IMR-90 (cell line): ENCODE measurements around the gene VOPP1. TPM values are rescaled to one million over a fixed set of nuclear protein-coding genes. Genes with fewer than 3 reads are reported as not detected.
A peak's percentile ranks its signal among the peaks of the same experiment; 100 is the strongest.

Source experiments
- ATAC-seq: fragments of 200-7000 bp; cut with Tn5 transposase; 2 replicates; pipeline ENCODE4 v1.9.1; 2020; ENCODE audit warnings: low read depth, mild to moderate bottlenecking, moderate library complexity
- BruUV-seq: library from RNA; stranded (reverse); fragments of 400-500 nt; replicated peaks from 2 replicates; lab custom pipeline; 2021; lab: Mats Ljungman, UMichigan
- CTCF ChIA-PET: fragments of 300-600 bp; formaldehyde crosslinking; extraction: SDS; loops from one replicate; lab custom pipeline; 2021; ENCODE audit warnings: antibody characterized with exemption; lab: Yijun Ruan, JAX
- POLR2A ChIA-PET: fragments of 300-600 bp; sonication (Branson Sonifier 250); formaldehyde crosslinking; loops from one replicate; lab custom pipeline; 2022; ENCODE audit warnings: antibody characterized with exemption; ENCODE audit not compliant: unreplicated experiment; lab: Charles Lee
- DNase-seq: peaks from one replicate; pipeline ENCODE4 v3.0.0; 2013
- H2AFZ ChIP-seq: replicated peaks from 2 replicates; pipeline ENCODE3; 2013; ENCODE audit warnings: low read length, mild to moderate bottlenecking; ENCODE audit not compliant: poor library complexity
- H2AK5ac ChIP-seq: 2 replicates; pipeline ENCODE4 v1.6.1; 2013; ENCODE audit warnings: low read depth, low read length, inconsistent platforms
- H2AK9ac ChIP-seq: replicated peaks from 2 replicates; pipeline ENCODE3; 2013; ENCODE audit warnings: mild to moderate bottlenecking, low read depth, low read length, moderate library complexity; ENCODE audit not compliant: poor library complexity
- H2BK120ac ChIP-seq: 2 replicates; pipeline ENCODE4 v1.6.1; 2013; ENCODE audit warnings: low read depth, low read length, inconsistent platforms
- H2BK15ac ChIP-seq: 3 replicates; pipeline ENCODE4 v1.6.1; 2013; ENCODE audit warnings: low read depth, low read length, inconsistent platforms
- H2BK20ac ChIP-seq: 2 replicates; pipeline ENCODE4 v1.6.1; 2013; ENCODE audit warnings: low read depth, mild to moderate bottlenecking, inconsistent platforms, low read length, moderate library complexity
- H2BK5ac ChIP-seq: 2 replicates; pipeline ENCODE4 v1.6.1; 2013; ENCODE audit warnings: mild to moderate bottlenecking, low read depth, low read length, inconsistent platforms; ENCODE audit not compliant: poor library complexity, severe bottlenecking
- H3K14ac ChIP-seq: replicated peaks from 2 replicates; pipeline ENCODE4 v1.6.1; 2013; ENCODE audit warnings: low read depth, low read length, inconsistent platforms
- H3K18ac ChIP-seq: 2 replicates; pipeline ENCODE4 v1.6.1; 2013; ENCODE audit warnings: low read depth, low read length, control low read depth
- H3K23ac ChIP-seq: 2 replicates; pipeline ENCODE4 v1.6.1; 2013; ENCODE audit warnings: low read depth, low read length, inconsistent platforms
- H3K27ac ChIP-seq: 2 replicates; pipeline ENCODE4 v1.5.1; 2013; ENCODE audit warnings: mild to moderate bottlenecking, control low read depth, low read length; ENCODE audit not compliant: insufficient read depth
- H3K27me3 ChIP-seq: 2 replicates; pipeline ENCODE4 v1.6.1; 2013; ENCODE audit warnings: low read length; ENCODE audit not compliant: control insufficient read depth, insufficient read depth
- H3K36me3 ChIP-seq: 2 replicates; pipeline ENCODE4 v1.6.1; 2013; ENCODE audit warnings: low read length, mixed read lengths; ENCODE audit not compliant: control insufficient read depth, insufficient read depth
- H3K4ac ChIP-seq: 2 replicates; pipeline ENCODE4 v1.6.1; 2013; ENCODE audit warnings: low read depth, low read length, inconsistent platforms
- H3K4me1 ChIP-seq: 2 replicates; pipeline ENCODE4 v1.6.1; 2013; ENCODE audit warnings: low read length, mixed read lengths; ENCODE audit not compliant: control insufficient read depth, insufficient read depth
- H3K4me2 ChIP-seq: 2 replicates; pipeline ENCODE4 v1.6.1; 2013; ENCODE audit warnings: low read depth, mild to moderate bottlenecking, control low read depth, low read length, moderate library complexity
- H3K4me3 ChIP-seq: 2 replicates; pipeline ENCODE4 v1.5.1; 2013; ENCODE audit warnings: low read depth, mild to moderate bottlenecking, control low read depth, low read length, moderate library complexity; ENCODE audit not compliant: insufficient read depth
- H3K56ac ChIP-seq: 2 replicates; pipeline ENCODE4 v1.6.1; 2013; ENCODE audit warnings: low read length, inconsistent platforms; ENCODE audit not compliant: insufficient read depth; ENCODE audit errors: extremely low read depth
- H3K79me1 ChIP-seq, 2 experiments: 2 replicates each; pipeline ENCODE4 v1.6.1; 2013; ENCODE audit warnings: low read length in 2 of 2, inconsistent platforms in 1 of 2, low read depth in 1 of 2
- H3K9ac ChIP-seq: 2 replicates; pipeline ENCODE4 v1.6.1; 2013; ENCODE audit warnings: low read depth, low read length, control low read depth
- H3K9me1 ChIP-seq: 2 replicates; pipeline ENCODE4 v1.6.1; 2013; ENCODE audit warnings: low read length, inconsistent platforms; ENCODE audit not compliant: insufficient read depth
- H3K9me3 ChIP-seq: 2 replicates; pipeline ENCODE4 v1.6.1; 2013; ENCODE audit warnings: low read length; ENCODE audit not compliant: control insufficient read depth, insufficient read depth
- H4K20me1 ChIP-seq: 2 replicates; pipeline ENCODE4 v1.6.1; 2013; ENCODE audit warnings: low read length, inconsistent platforms; ENCODE audit not compliant: insufficient read depth
- H4K5ac ChIP-seq: 2 replicates; pipeline ENCODE4 v1.6.1; 2013; ENCODE audit warnings: mild to moderate bottlenecking, low read depth, low read length, control low read depth
- H4K8ac ChIP-seq, 2 experiments: 2 replicates each; pipeline ENCODE4 v1.6.1; 2013; ENCODE audit warnings: low read depth in 2 of 2, low read length in 2 of 2, control low read depth in 1 of 2, inconsistent platforms in 1 of 2
- H4K91ac ChIP-seq: 2 replicates; pipeline ENCODE4 v1.6.1; 2013; ENCODE audit warnings: low read depth, low read length, inconsistent platforms; ENCODE audit not compliant: insufficient read depth
- CHD1 ChIP-seq: IDR thresholded peaks from 2 replicates; pipeline ENCODE4 v1.6.1; 2012; ENCODE audit warnings: low read depth, low read length, improper control_type of control experiment
- MXI1 ChIP-seq: IDR thresholded peaks from 2 replicates; pipeline ENCODE4 v1.6.1; 2012; ENCODE audit warnings: low read depth, mild to moderate bottlenecking, low read length, moderate library complexity, borderline replicate concordance
- NFE2L2 ChIP-seq: fragments of 150-350 bp; IDR thresholded peaks from 2 replicates; pipeline ENCODE4 v1.6.1; 2016; ENCODE audit warnings: low read depth, mild to moderate bottlenecking, low read length
- POLR2A ChIP-seq: IDR thresholded peaks from 2 replicates; pipeline ENCODE4 v1.6.1; 2012; ENCODE audit warnings: mild to moderate bottlenecking, low read depth, low read length
- WGBS, 2 experiments: methylation state at CpG; one replicate each; pipeline versions ENCODE4 v1.1.5 to v1.1.7; 2013; ENCODE audit warnings: missing lambda C conversion rate in 2 of 2; ENCODE audit not compliant: insufficient read length in 1 of 2; ENCODE audit errors: extremely low coverage in 2 of 2; 5-methylcytosine and 5-hydroxymethylcytosine counted together
- dilution Hi-C: fragments of 300-500 bp; cut with HindIII; formaldehyde crosslinking; loops from one replicate; pipeline ENCODE4 v1.14.3; 2018; ENCODE audit warnings: low sequenced_read_pairs; ENCODE audit not compliant: unreplicated experiment
- in situ Hi-C: fragments of 300-500 bp; cut with MboI; formaldehyde crosslinking; loops from 3 replicates; pipeline ENCODE4 v1.14.3; 2019; ENCODE audit warnings: low sequenced_read_pairs, inconsistent platforms, mixed read lengths
- intact Hi-C: fragments of 100-400 bp; cut with micrococcal nuclease; formaldehyde crosslinking; loops from 2 replicates; pipeline ENCODE4 v1.10.0; 2022
- polyA plus RNA-seq, 3 experiments: library from polyadenylated mRNA; depleted of rRNA; stranded (reverse); fragments of >200 nt; gene quantifications; 2 replicates each; pipeline ENCODE4 v1.2.3, GENCODE V29; 2012; ENCODE audit warnings: low replicate concordance in 1 of 3
- total RNA-seq: library from RNA; depleted of rRNA; stranded (reverse); fragments of >200 nt; gene quantifications from 2 replicates; pipeline ENCODE4 v1.2.3, GENCODE V29; 2012
- TF ChIP-seq, protein P1 (sequence below): fragments of 150-350 bp; IDR thresholded peaks from 2 replicates; pipeline ENCODE4 v1.6.1; 2017; ENCODE audit warnings: mild to moderate bottlenecking, antibody characterized with exemption, low read length, low read depth

VOPP1 gene
- total and polyA plus RNA-seq, 2 of the 4 experiments (the other 2 are of a cell fraction) = 60.2 to 94.5 TPM

DNA sequence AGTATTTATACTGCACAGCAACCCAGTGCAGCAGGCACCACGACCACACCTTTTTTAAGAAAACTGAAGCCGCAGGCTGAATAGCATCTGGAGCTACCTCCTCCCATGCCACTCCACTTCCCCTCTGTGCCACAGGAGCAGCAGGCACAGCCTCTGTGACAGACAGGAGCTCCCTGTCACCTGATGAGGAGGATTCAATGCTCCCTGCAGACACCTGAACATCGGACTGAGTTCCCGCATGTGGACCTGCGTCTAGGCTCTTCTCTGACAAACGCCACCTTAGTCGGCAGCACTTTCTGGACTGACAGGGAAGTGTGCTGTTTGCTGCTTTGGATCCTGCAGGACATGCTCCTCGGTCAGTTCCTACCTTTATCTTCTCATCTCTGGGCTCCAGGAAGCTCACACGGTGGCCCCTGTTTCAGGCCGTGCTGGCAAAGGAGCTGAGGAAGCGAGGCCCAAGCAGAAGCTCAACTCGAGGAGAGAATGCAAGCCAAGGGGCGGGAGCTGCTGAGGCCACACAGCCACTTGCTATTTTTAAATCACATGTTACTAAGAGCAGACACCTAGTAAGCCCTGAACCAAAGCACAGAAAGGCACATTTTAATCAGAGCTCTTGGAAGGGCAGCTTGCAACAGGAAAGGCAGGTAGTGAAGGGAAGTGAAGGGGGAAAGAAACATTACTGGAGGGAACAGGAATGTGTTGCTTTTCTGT lies 56.6 kb downstream of the VOPP1 start:
- POLR2A ChIA-PET = no interaction called here
- H4K20me1 ChIP-seq = peaks cover 13% of the 10 kb centered on the region
- no peak overlapping the region for H3K14ac ChIP-seq
- H3K4ac ChIP-seq = no peak overlapping the region
- WGBS, 2 experiments = 94% methylated on average over 3 of the region's 13 CpGs; no CpG with 5 or more reads in 1 of the 2 experiments
- intact Hi-C loops (no loop called here), in situ Hi-C loops (no loop called here), dilution Hi-C loops (no loop called here)
- ATAC-seq (peak; percentile 35; the same call in 1 of the 2 replicates), DNase-seq (no peak)
- no TSS peak for BruUV-seq
- H3K79me1 ChIP-seq = peaks cover 30 to 76% of the 10 kb centered on the region in 2 experiments
- H3K4me1 ChIP-seq = peaks cover under 1% of the 10 kb centered on the region; the same call in 1 of the 2 replicates
- H3K56ac ChIP-seq = no peak overlapping the region
- no peak overlapping the region for H2BK5ac ChIP-seq
- no peak overlapping the region for H4K91ac ChIP-seq
- no peak overlapping the region for H3K27ac ChIP-seq
- H2BK15ac ChIP-seq = no peak overlapping the region
- H3K9me1 ChIP-seq = peaks cover 20% of the 10 kb centered on the region; the same call in 1 of the 2 replicates
- peak overlapping the region; percentile 20 for H2AK9ac ChIP-seq
- H2BK20ac ChIP-seq = no peak overlapping the region
- no peak overlapping the region for H2AFZ ChIP-seq
- H2BK120ac ChIP-seq = no peak overlapping the region
- no peak overlapping the region for H3K9ac ChIP-seq
- no peak overlapping the region for H2AK5ac ChIP-seq
- no peak overlapping the region for H3K4me3 ChIP-seq
- TF ChIP-seq CHD1 = no peak
- no peak for TF ChIP-seq NFE2L2
- TF ChIP-seq, protein P1, sequence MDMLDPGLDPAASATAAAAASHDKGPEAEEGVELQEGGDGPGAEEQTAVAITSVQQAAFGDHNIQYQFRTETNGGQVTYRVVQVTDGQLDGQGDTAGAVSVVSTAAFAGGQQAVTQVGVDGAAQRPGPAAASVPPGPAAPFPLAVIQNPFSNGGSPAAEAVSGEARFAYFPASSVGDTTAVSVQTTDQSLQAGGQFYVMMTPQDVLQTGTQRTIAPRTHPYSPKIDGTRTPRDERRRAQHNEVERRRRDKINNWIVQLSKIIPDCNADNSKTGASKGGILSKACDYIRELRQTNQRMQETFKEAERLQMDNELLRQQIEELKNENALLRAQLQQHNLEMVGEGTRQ = no peak
- TF ChIP-seq MXI1 = no peak
- TF ChIP-seq POLR2A = no peak
- H3K4me2 ChIP-seq = no peak overlapping the region
- H3K27me3 ChIP-seq = no peaks in the 10 kb centered on the region
- no peak overlapping the region for H4K5ac ChIP-seq
- CTCF ChIA-PET = no interaction called here
- 0 out of 2 replicates have a peak overlapping the region, but pooled peaks have one; percentile 59 for H3K23ac ChIP-seq
- H4K8ac ChIP-seq = no peak overlapping the region
- no peaks in the 10 kb centered on the region for H3K9me3 ChIP-seq
- peaks cover 41% of the 10 kb centered on the region for H3K36me3 ChIP-seq
- H3K18ac ChIP-seq = no peak overlapping the region
